ENCODE data around the gene TSTD1.

GRCh38 chr1:161000736-161001480, 37.9 kb downstream of the TSTD1 start:
- TF ChIP-seq CTCF (IDR thresholded peaks at IDR 0.05) (no peak), EP300 (IDR thresholded peaks at IDR 0.05) (no peak), POLR2AphosphoS5 (IDR thresholded peaks at IDR 0.05) (no peak), POLR2A (IDR thresholded peaks at IDR 0.05) (no peak)
